Measurements from ENCODE around the gene CYTH3.

CYTH3 gene

DNA sequence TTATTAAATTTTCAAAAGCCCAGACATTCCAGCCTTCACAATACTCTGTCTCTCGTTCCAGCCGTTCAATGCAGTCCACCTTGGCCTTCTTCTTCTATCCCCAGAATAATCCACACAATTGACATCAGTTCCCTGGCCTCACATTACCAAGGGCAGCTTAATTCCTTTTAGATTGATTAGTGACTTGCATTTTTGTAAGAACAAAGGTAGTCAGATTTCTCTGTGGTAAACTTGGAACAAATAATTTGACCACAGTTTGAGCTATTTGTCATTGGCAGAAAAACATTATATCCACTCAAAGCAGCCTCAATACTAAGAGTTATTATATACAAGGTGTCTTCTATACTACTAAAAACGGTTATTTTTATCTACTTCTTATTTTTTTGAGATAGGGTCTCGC, 5.1 kb upstream of the CYTH3 start:
- Histone ChIP-seq H3K36me3 (ENCODE audit: control insufficient read depth, insufficient read depth, low read length) (no peaks in the 10 kb centered on the region), H3K9ac (ENCODE audit: low read length) (no peak overlapping the region), H3K27me3 (ENCODE audit: control insufficient read depth, insufficient read depth, low read length) (no peaks in the 10 kb centered on the region), H3K27ac (ENCODE audit: low read depth, low read length) (no peak overlapping the region), H3K4me1 (ENCODE audit: control insufficient read depth, insufficient read depth, low read length) (peaks cover 6% of the 10 kb centered on the region), H3K4me3 (ENCODE audit: low read length) (no peak overlapping the region)

DNA sequence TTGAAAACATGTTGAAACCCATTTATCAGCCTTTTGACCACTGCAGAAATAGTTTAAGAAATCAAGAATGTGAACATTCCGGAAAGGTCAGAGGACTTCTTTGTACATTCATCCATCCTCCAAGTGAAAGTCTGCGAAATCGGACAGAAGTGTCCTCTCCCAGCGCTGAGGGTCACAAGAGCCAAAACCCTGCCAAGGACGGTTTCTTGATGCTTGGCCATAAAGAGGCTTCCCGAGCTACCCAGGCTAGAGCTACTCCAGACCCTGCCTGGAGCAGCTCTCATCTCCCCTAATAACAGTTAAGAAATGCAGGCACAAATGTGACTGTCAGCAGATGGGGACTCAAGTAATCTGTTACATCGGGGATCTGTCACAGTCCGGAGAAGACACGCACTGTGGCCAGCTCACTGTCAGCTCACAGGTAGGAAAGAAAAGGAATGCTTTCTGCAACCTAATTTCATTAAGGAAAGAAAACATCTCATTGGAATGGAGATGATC, 4.5 kb upstream of the CYTH3 start:
- H3K4me3 ChIP-seq (ENCODE audit: low read length), result no peak overlapping the region
- peaks cover 6% of the 10 kb centered on the region for H3K4me1 ChIP-seq (ENCODE audit: control insufficient read depth, insufficient read depth, low read length)
- H3K9ac ChIP-seq (ENCODE audit: low read length), result no peak overlapping the region
- no peak overlapping the region for H3K27ac ChIP-seq (ENCODE audit: low read depth, low read length)
- no peaks in the 10 kb centered on the region for H3K36me3 ChIP-seq (ENCODE audit: control insufficient read depth, insufficient read depth, low read length)
- H3K27me3 ChIP-seq (ENCODE audit: control insufficient read depth, insufficient read depth, low read length), result no peaks in the 10 kb centered on the region

DNA sequence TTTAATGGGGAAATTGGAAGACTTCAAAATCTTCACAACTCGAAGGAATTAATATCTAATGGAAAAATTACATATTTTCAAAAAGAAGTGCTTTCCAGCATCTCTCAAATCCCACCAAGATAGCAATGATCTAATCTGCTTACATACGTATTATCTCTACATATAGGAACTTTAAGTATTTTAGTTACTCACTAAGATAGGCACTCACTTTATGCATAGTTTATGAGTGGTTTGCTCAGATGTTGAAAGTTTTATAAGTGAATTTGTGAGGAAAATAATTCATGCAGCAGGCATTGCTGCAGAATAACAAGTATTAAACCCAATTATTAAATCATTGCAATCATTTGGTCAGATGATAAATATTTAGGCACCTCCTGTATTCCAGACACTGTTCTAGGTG, 2.3 kb upstream of the CYTH3 start:
- no peak overlapping the region for H3K4me3 ChIP-seq (ENCODE audit: low read length)
- H3K27me3 ChIP-seq (ENCODE audit: control insufficient read depth, insufficient read depth, low read length), result no peaks in the 10 kb centered on the region
- no peak overlapping the region for H3K9ac ChIP-seq (ENCODE audit: low read length)
- no peak overlapping the region for H3K27ac ChIP-seq (ENCODE audit: low read depth, low read length)
- peaks cover 6% of the 10 kb centered on the region for H3K4me1 ChIP-seq (ENCODE audit: control insufficient read depth, insufficient read depth, low read length)
- no peaks in the 10 kb centered on the region for H3K36me3 ChIP-seq (ENCODE audit: control insufficient read depth, insufficient read depth, low read length)

DNA sequence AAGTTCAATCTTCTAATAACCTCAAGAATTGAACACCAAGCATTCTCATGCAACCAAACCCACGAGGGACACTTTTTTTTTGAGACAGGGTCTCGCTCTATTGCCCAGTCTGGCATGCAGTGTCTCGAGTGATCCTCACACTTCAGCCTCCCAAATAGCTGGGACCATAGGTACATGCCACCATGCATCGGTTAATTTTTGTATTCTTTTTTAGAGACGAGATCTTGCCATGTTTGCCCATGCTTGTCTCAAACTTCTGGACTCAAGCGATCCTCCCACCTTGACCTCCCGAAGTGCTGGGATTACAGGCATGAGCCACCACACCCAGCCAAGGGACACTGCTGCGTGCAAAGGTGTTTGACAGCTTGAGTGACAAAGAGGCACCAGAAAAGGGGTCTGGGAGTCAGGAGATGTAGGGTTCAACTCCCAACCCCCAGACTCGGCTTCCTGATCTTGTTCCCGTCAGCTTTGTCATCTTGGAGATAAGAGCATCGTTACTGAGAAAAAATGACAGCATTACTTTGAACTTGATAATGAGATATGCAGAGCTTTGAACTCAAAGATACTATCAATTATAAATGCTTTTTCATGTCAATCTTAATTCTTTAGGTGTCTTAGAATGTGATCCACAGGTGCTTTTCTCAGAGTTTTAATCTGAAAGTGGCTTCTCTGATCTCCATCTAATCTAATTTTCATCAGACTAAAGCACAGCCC, 1.6 kb upstream of the CYTH3 start:
- Histone ChIP-seq H3K27ac (ENCODE audit: low read depth, low read length) (no peak overlapping the region), H3K4me3 (ENCODE audit: low read length) (no peak overlapping the region), H3K4me1 (ENCODE audit: control insufficient read depth, insufficient read depth, low read length) (peaks cover 6% of the 10 kb centered on the region), H3K9ac (ENCODE audit: low read length) (no peak overlapping the region), H3K36me3 (ENCODE audit: control insufficient read depth, insufficient read depth, low read length) (no peaks in the 10 kb centered on the region), H3K27me3 (ENCODE audit: control insufficient read depth, insufficient read depth, low read length) (no peaks in the 10 kb centered on the region)

DNA sequence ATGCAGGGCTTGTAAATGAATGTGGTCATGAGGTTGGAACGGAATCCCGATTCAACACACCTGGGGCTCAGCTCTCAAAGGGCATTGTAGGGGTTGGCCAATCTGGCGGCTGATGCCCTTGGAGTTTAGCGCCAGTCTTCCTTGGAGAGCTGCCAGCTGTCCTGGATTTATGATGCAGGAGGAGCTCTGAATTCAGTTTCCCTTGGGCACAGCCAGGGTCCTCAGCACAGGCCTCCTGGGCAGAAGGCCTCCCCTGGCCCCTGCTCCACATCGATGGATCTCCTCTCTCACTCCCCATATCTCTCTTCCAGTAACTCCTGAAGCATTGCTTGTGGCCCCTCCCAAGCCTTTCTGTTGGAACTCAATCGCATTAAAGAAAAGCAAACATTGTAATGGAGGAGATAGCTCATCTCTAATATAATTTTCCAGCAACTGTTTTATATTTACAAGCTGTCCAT, 985 bp upstream of the CYTH3 start:
- Histone ChIP-seq H3K27me3 (ENCODE audit: control insufficient read depth, insufficient read depth, low read length) (no peaks in the 10 kb centered on the region), H3K27ac (ENCODE audit: low read depth, low read length) (no peak overlapping the region), H3K4me3 (ENCODE audit: low read length) (no peak overlapping the region), H3K9ac (ENCODE audit: low read length) (no peak overlapping the region), H3K36me3 (ENCODE audit: control insufficient read depth, insufficient read depth, low read length) (no peaks in the 10 kb centered on the region), H3K4me1 (ENCODE audit: control insufficient read depth, insufficient read depth, low read length) (peaks cover 6% of the 10 kb centered on the region)

DNA sequence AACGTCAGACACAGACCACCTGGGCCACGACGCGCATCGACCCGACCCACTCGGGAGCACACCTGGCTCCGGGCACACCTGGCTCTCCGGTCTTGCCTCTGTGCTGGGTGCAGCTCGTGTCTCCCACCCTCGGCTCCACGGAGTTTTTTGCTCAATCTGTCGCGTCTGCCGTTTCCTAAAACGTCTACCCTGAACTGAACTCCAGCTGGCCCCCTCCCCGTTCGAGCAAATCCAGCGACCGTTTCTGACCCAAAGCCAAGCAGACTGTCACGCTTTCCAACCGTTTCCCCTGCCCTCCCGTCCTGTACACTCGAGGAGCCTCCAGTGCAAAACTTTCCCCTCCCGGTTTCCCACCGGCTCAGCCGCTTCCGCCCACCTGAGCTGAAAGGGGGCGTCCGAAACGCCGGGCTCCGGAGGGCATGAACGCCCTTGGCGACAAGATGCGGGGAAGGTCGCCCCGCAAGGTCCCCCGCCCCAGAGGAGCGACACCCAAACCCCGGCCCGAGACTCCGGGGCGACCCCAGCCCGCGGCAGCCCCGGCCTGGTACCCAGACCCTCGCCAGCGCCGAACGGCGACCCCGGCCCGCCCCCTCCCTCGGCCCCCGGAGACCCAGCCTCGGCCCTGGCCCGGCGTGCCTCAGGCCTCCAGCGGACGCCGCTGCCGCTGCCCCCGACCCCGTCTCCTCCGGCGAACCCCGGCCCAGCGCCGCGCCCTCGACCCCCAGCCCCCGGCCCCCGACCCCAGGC, 557 bp downstream of the CYTH3 start:
- Histone ChIP-seq H3K36me3 (ENCODE audit: control insufficient read depth, insufficient read depth, low read length) (no peaks in the 10 kb centered on the region), H3K4me3 (ENCODE audit: low read length) (peak overlapping the region; percentile 88), H3K9ac (ENCODE audit: low read length) (peak overlapping the region; percentile 25), H3K4me1 (ENCODE audit: control insufficient read depth, insufficient read depth, low read length) (peaks cover 6% of the 10 kb centered on the region), H3K27ac (ENCODE audit: low read depth, low read length) (no peak overlapping the region), H3K27me3 (ENCODE audit: control insufficient read depth, insufficient read depth, low read length) (no peaks in the 10 kb centered on the region)

DNA sequence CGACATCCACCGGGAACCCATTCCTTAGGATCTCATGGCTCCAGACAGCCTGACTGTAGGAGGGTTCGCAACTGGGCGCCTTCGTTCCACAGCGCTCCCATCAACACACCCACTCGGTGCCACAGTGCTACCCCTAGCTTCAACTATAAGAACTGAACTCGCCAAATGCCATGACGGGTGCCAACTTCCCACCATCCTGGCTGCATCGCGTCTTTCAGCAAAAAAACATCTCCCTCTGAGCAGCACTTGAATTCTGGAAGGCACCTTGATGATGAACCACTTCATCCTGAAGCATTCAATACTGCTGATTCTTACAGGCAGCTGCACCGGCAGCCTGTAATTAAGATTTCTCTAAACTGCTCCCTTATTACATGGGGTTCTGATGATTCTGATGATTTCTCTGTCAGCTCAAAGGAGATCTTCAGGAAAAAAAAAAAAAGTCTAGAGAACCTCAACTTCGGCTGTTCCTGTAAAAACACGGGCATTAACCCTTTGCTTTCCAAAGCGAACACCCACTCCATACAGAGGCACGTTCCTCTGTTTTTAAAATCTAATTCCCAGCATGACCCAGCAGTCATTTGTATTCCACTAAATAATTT, 1.3 kb downstream of the CYTH3 start:
- H3K27me3 ChIP-seq (ENCODE audit: control insufficient read depth, insufficient read depth, low read length), result no peaks in the 10 kb centered on the region
- H3K36me3 ChIP-seq (ENCODE audit: control insufficient read depth, insufficient read depth, low read length), result no peaks in the 10 kb centered on the region
- H3K27ac ChIP-seq (ENCODE audit: low read depth, low read length), result peak overlapping the region; percentile 0
- peak overlapping the region; percentile 88 for H3K4me3 ChIP-seq (ENCODE audit: low read length)
- H3K9ac ChIP-seq (ENCODE audit: low read length), result peak overlapping the region; percentile 25
- H3K4me1 ChIP-seq (ENCODE audit: control insufficient read depth, insufficient read depth, low read length), result peaks cover 6% of the 10 kb centered on the region

DNA sequence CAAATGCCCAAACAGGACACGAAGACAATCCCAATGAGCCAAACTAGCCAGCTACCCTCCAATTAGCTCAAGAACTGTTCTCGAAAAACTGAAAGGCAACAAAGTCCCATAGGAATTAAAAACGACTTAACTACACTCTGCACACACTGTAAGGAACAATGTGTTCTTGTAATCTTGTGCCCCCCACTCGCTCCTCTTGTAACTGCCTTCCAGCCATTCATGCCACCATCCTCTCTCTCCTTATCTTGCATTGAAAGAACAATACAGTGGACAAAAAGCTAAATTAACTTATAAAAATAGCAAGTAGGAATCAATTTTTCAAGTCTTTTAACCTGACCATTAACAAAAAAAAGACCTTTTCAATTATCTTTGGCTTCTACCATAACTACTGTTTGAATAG, 2.9 kb downstream of the CYTH3 start:
- Histone ChIP-seq H3K4me1 (ENCODE audit: control insufficient read depth, insufficient read depth, low read length) (peaks cover 6% of the 10 kb centered on the region), H3K27ac (ENCODE audit: low read depth, low read length) (no peak overlapping the region), H3K4me3 (ENCODE audit: low read length) (no peak overlapping the region), H3K9ac (ENCODE audit: low read length) (no peak overlapping the region), H3K36me3 (ENCODE audit: control insufficient read depth, insufficient read depth, low read length) (no peaks in the 10 kb centered on the region), H3K27me3 (ENCODE audit: control insufficient read depth, insufficient read depth, low read length) (no peaks in the 10 kb centered on the region)

DNA sequence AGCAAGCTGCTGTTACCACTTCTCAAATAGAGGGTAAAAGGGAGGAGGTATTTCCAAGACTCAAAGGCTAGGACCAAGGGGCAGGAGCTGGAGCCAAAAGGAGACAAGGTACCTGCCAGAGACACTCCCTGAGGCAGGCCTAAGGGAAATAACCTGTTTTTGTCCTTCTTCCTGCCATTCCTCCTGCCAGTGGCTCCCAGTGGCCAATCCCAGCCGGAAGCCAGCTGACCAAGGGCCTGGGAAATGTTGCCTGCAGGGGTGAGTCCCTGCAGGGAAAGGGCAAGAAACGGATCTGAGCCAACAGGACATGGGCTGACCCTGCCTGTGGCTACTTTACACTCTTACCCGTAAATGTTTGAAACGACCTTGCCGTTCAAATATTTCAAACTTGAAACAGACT, 3.5 kb downstream of the CYTH3 start:
- Histone ChIP-seq H3K4me1 (ENCODE audit: control insufficient read depth, insufficient read depth, low read length) (peaks cover 6% of the 10 kb centered on the region), H3K9ac (ENCODE audit: low read length) (no peak overlapping the region), H3K4me3 (ENCODE audit: low read length) (no peak overlapping the region), H3K27me3 (ENCODE audit: control insufficient read depth, insufficient read depth, low read length) (no peaks in the 10 kb centered on the region), H3K27ac (ENCODE audit: low read depth, low read length) (no peak overlapping the region), H3K36me3 (ENCODE audit: control insufficient read depth, insufficient read depth, low read length) (no peaks in the 10 kb centered on the region)

DNA sequence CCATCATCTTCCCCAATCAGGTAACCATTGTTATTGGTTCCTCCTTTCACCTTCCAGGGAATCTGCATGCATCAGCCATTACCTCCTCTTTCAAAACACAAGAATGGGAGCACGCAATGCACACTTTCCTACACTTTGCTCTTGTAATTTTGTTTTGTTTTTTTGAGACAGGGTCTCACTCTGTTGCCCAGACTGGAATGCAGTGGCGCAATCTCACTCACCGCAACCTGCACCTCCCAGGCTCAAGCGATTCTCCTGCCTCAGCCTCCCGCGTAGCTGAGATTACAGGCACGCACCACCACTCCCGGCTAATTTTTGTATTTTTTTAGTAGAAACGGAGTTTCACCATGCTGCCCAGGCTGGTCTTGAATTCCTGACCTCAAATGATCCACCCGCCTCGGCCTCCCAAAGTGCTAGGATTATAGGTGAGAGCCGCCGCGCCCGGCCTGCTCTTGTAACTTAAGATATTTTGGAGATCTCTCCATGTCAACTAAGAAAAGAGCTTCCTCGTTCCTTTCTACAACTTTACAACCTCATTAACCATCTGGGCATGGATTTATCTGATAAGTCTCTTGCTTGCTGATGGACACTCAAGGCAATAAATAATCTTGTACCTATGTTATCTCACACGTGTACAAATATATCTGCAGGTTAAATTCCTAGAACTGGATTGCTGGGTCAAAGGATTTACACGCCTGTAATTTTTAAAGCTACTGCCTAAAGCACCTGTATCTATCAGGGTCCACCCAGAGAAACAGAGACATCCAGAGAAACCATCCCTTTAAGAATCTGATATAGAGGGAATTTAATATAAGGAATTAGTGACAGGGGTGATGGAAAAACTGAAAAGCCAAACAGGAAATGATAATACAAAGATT, 4.2 kb downstream of the CYTH3 start:
- no peak overlapping the region for H3K9ac ChIP-seq (ENCODE audit: low read length)
- no peaks in the 10 kb centered on the region for H3K27me3 ChIP-seq (ENCODE audit: control insufficient read depth, insufficient read depth, low read length)
- no peak overlapping the region for H3K27ac ChIP-seq (ENCODE audit: low read depth, low read length)
- no peaks in the 10 kb centered on the region for H3K36me3 ChIP-seq (ENCODE audit: control insufficient read depth, insufficient read depth, low read length)
- H3K4me3 ChIP-seq (ENCODE audit: low read length), result no peak overlapping the region
- peaks cover 5% of the 10 kb centered on the region for H3K4me1 ChIP-seq (ENCODE audit: control insufficient read depth, insufficient read depth, low read length)

DNA sequence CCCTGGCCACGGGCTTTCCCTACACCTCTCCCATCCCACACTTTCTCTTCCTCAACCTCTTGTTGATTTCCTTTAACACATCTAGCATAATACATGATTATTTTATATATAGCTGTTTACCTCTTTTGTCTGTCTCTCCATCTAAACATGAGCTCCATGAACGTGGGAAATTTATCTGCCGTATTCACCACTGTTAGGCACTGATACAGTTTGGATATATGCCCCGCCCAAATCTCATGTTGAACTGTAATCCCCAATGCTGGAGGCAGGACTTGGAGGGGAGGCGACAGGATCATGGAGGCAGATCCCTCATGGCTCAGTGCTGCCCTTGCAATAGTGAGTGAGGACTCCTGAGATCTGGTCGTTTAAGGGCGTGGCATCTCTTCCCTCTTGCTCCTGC, 5.7 kb downstream of the CYTH3 start:
- no peaks in the 10 kb centered on the region for H3K27me3 ChIP-seq (ENCODE audit: control insufficient read depth, insufficient read depth, low read length)
- H3K9ac ChIP-seq (ENCODE audit: low read length), result no peak overlapping the region
- H3K4me1 ChIP-seq (ENCODE audit: control insufficient read depth, insufficient read depth, low read length), result no peaks in the 10 kb centered on the region
- H3K4me3 ChIP-seq (ENCODE audit: low read length), result no peak overlapping the region
- no peaks in the 10 kb centered on the region for H3K36me3 ChIP-seq (ENCODE audit: control insufficient read depth, insufficient read depth, low read length)
- H3K27ac ChIP-seq (ENCODE audit: low read depth, low read length), result no peak overlapping the region

DNA sequence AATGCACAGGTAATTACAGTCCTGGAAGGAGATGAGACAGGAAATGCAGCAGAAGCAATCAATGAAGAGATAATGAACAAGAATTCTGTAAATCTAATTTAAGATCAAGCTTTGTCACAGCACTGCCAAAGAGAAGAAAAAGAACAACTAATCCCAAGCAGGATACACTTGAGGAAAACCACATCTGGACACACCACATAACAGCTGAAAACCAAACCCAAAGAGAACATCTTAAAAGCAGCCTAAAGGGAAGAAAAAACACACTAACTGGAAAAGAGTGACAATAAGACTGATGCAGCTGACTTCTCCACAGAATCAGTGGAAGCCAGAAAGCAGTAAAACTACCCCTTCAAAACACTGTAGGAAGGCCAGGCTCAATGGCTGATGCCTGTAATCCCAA, 10.2 kb downstream of the CYTH3 start:
- H3K27ac ChIP-seq (ENCODE audit: low read depth, low read length), result no peak overlapping the region
- no peak overlapping the region for H3K4me3 ChIP-seq (ENCODE audit: low read length)
- no peaks in the 10 kb centered on the region for H3K36me3 ChIP-seq (ENCODE audit: control insufficient read depth, insufficient read depth, low read length)
- no peaks in the 10 kb centered on the region for H3K27me3 ChIP-seq (ENCODE audit: control insufficient read depth, insufficient read depth, low read length)
- peaks cover 6% of the 10 kb centered on the region for H3K4me1 ChIP-seq (ENCODE audit: control insufficient read depth, insufficient read depth, low read length)
- no peak overlapping the region for H3K9ac ChIP-seq (ENCODE audit: low read length)
